Omental fat pad (tissue), 4 donors: ENCODE measurements around the gene FCMR. TPM values are rescaled to one million over a fixed set of nuclear protein-coding genes. Genes with fewer than 3 reads are reported as not detected.

ENCODE experiments used
- ATAC-seq: fragments of 150-250 bp; one replicate; pipeline ENCODE4 v1.9.1; 2016; ENCODE audit warnings: mild to moderate bottlenecking, moderate library complexity; ENCODE audit not compliant: low FRiP score
- DNase-seq: peaks from one replicate; pipeline ENCODE4 v3.0.0-alpha.2; 2019; ENCODE audit warnings: low spot score
- total RNA-seq, 4 donors: library from RNA; depleted of rRNA; stranded (reverse); fragments of >200 nt; gene quantifications; one replicate each; pipeline ENCODE4 v1.1.0, GENCODE V29; 2016
- TF ChIP-seq, protein P1 (sequence below), 3 donors: fragments of 450-650 bp; IDR thresholded peaks; one replicate each; pipeline ENCODE4 v1.5.1; 2016 to 2017; ENCODE audit warnings: antibody characterized with exemption in 3 of 3, mild to moderate bottlenecking in 3 of 3, moderate library complexity in 2 of 3

Gene FCMR
- total RNA-seq, 4 donors from 2014 or later, result 3.2 to 23.2 (median 9.0) TPM

GRCh38 chr1:206899717-206900116, 22.0 kb downstream of the FCMR start:
- TF ChIP-seq, protein P1, sequence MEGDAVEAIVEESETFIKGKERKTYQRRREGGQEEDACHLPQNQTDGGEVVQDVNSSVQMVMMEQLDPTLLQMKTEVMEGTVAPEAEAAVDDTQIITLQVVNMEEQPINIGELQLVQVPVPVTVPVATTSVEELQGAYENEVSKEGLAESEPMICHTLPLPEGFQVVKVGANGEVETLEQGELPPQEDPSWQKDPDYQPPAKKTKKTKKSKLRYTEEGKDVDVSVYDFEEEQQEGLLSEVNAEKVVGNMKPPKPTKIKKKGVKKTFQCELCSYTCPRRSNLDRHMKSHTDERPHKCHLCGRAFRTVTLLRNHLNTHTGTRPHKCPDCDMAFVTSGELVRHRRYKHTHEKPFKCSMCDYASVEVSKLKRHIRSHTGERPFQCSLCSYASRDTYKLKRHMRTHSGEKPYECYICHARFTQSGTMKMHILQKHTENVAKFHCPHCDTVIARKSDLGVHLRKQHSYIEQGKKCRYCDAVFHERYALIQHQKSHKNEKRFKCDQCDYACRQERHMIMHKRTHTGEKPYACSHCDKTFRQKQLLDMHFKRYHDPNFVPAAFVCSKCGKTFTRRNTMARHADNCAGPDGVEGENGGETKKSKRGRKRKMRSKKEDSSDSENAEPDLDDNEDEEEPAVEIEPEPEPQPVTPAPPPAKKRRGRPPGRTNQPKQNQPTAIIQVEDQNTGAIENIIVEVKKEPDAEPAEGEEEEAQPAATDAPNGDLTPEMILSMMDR (IDR thresholded peaks at IDR 0.05), result no peak
- DNase-seq (no peak), ATAC-seq (no peak)

DNA sequence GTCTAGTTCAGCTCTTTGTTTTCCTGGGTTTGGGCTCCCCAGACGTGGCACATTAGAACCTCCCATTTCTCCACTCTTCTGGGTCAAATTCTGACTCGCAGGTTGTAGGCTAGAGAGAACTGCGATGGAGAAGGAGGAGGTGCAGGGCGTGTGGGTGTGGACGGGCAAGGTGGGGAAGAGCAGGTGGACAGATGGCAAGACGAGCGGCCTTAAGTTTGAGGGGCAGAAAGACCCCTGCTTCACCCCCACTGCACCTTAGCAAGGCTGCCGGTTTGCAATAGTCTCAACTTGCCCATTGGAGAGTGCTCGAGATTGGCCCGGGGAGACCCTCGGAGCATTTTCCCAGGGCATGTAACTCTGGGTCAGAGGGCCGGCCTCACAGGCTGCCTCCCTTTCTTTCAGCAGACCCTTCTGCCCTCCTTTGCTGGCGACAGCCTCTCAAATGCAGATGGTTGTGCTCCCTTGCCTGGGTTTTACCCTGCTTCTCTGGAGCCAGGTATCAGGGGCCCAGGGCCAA, 22.8 kb downstream of the FCMR start:
- no peak for DNase-seq
- ATAC-seq, result no peak
- TF ChIP-seq, protein P1 (IDR thresholded peaks at IDR 0.05), result no peak

- TF ChIP-seq, protein P1 (IDR thresholded peaks at IDR 0.05), result no peak
- DNase-seq, result no peak
- peak; percentile 60 for ATAC-seq
Measured at GRCh38 chr1:206898089-206898914, 23.4 kb downstream of the FCMR start.

GRCh38 chr1:206897175-206897574, 24.6 kb downstream of the FCMR start, which contains the start of gene IL24:
Gene IL24 (plus strand): TSS chr1:206897443. CDS start chr1:206897833, 390 bp downstream.
- TF ChIP-seq, protein P1 (IDR thresholded peaks at IDR 0.05), result no peak

DNA sequence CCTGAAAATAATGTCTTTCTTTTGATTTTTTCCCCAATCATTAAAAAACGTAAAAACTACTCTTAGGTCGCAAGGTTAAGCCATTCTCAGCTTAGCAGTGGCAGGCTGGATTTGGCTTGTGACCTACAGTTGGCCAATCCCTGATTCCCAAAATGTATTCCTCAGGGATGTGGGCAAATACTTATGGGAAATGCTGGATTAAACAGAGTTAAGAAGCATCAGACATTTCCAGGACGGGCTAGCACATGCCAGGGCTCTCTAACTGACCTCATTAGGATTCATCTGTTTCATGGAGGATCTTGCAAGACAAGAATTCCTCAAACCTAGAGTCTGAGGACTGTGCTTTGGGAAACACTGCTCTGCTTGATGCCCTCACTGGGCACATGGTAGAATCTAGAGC, 25.5 kb downstream of the FCMR start:
- no peak for DNase-seq
- TF ChIP-seq, protein P1 (IDR thresholded peaks at IDR 0.05), result no peak
- no peak for ATAC-seq

More at GRCh38 chr1:206897175-206897574, 24.6 kb downstream of the FCMR start, which contains the start of gene IL24:
- DNase-seq (no peak), ATAC-seq (no peak)

GRCh38 chr1:206895837-206896242, 25.9 kb downstream of the FCMR start:
- peak; percentile 25 for ATAC-seq
- no peak for DNase-seq
- TF ChIP-seq, protein P1 (IDR thresholded peaks at IDR 0.05), result no peak
